GM10248 (cell line): ENCODE measurements around the gene ZDHHC9.

Experiments used
- CTCF ChIA-PET: fragments of 300-600 bp; sonication (Branson Sonifier 250); formaldehyde crosslinking; extraction: SDS; loops from one replicate; lab custom pipeline; 2021; ENCODE audit warnings: antibody characterized with exemption; lab: Yijun Ruan, JAX
- POLR2A ChIA-PET: fragments of 350-650 bp; sonication (Branson Sonifier 250); formaldehyde crosslinking; extraction: SDS; loops from one replicate; lab custom pipeline; 2020; ENCODE audit warnings: antibody characterized with exemption; lab: Yijun Ruan, JAX
- DNase-seq: peaks from one replicate; pipeline ENCODE4 v3.0.0; 2012; ENCODE audit errors: extremely low spot score
- CTCF ChIP-seq: IDR thresholded peaks from 2 replicates; pipeline ENCODE4 v1.5.1; 2012; ENCODE audit warnings: mild to moderate bottlenecking, low read depth; ENCODE audit errors: extremely low read depth, missing control alignments, control extremely low read depth

ZDHHC9 gene

GRCh38 chrX:129823115-129823514, 20.6 kb downstream of the ZDHHC9 start:
- ChIA-PET CTCF (interaction anchor here (0.9 to 2.6 kb wide), 12 partner anchors 14 to 183 kb away, joined by 3 to 15 read pairs (median 4); no protein-coding TSS in a partner anchor), POLR2A (no interaction called here)
- TF ChIP-seq CTCF, result peak; percentile 47
- peak; percentile 52 for DNase-seq

- ChIA-PET POLR2A (no interaction called here), CTCF (no interaction called here)
- no peak for TF ChIP-seq CTCF
- no peak for DNase-seq
Measured at GRCh38 chrX:129818123-129818522, 25.6 kb downstream of the ZDHHC9 start.

- CTCF ChIA-PET, result interaction anchor here (1.2 kb wide), 1 partner anchor 16 kb away, joined by 3 read pairs; no protein-coding TSS in a partner anchor
- no peak for TF ChIP-seq CTCF
- POLR2A ChIA-PET, result no interaction called here
- DNase-seq, result no peak
Measured at GRCh38 chrX:129813662-129814368, 29.9 kb downstream of the ZDHHC9 start.

DNA sequence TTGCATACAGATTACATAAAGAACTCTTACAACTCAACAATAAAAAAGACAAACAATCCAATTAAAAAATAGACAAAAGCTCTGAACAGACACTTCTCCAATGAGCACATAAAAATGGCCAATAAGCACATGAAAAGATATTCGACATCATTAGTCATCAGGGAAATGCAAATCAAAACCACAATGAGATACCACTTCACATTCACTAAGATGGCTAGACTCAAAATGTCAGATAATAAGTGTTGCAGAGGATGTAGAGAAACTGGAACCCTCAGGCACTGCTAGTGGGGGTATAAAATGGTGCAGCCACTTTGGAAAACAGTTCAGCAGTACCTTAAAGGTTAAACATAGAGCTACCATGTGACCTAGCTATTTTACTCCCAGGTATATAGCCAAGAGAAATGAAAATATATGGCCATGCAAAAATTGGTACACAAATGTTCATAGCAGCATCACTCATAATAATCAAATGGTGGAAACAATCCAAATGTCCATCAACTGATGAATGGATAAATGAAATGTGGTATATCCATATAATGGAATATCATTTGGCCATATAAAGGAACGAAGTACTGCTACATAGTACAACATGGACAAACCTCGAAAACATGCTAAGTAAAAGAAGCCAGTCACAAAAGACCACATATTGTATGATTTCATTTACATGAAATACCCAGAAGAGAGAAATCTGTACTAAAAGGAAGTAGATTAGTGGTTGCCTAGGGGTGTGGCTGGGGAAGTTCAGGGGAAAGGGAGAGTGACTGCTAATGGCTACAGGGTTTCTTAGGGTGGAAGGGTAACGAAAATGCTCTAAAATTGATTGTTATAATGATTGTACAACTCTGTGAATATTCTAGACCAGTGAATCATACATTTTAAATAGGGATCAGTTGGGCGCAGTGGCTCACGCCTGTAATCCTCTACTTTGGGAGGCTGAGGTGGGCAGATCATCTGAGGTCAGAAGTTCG, 34.6 kb downstream of the ZDHHC9 start:
- CTCF ChIA-PET, result interaction anchor here (0.9 kb wide), 1 partner anchor 11 kb away, joined by 3 read pairs; no protein-coding TSS in a partner anchor
- TF ChIP-seq CTCF, result no peak
- POLR2A ChIA-PET, result no interaction called here
- no peak for DNase-seq

GRCh38 chrX:129808158-129808828, 35.4 kb downstream of the ZDHHC9 start:
- POLR2A ChIA-PET, result no interaction called here
- CTCF ChIA-PET, result interaction anchor here (0.9 kb wide), 1 partner anchor 11 kb away, joined by 3 read pairs; no protein-coding TSS in a partner anchor
- no peak for TF ChIP-seq CTCF
- DNase-seq, result no peak

GRCh38 chrX:129804806-129805205, 38.9 kb downstream of the ZDHHC9 start:
- ChIA-PET CTCF (interaction anchor here (2.3 kb wide), 1 partner anchor 18 kb away, joined by 8 read pairs; no protein-coding TSS in a partner anchor), POLR2A (no interaction called here)
- no peak for TF ChIP-seq CTCF
- DNase-seq, result no peak
